Measurements from ENCODE around the gene LY86.

LY86 gene

DNA sequence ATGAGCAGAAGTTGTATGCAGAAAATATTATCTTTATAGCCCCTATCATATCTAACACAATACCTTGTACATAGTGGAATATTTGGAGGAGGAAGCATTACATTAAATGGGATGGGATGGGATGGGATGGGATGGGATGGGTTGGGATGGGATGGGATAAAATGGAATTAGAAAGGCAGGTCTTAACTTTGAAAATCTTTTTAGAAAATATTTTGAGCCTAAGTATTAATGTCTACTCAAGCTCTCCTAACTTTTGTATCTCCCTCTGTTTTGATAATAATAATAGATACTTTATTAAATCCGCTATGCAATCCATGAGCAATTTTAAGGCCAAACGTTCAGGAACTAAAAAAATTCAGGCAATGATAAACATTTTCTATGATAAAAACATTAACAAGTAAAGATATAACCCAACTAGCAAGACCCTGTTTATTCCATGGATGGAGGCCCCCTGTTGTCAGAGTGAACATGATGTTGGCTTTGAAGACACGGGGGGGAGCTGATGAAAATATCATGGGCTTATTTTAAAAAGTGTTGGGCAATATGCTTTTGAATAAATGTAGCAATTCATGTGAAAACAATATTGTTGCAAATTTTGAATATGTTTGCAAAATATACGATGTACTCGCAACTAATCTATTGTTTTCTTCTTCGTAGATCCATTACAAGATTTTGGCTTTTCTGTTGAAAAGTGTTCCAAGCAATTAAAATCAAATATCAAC, 35.9 kb downstream of the LY86 start:
- no peak for DNase-seq

DNA sequence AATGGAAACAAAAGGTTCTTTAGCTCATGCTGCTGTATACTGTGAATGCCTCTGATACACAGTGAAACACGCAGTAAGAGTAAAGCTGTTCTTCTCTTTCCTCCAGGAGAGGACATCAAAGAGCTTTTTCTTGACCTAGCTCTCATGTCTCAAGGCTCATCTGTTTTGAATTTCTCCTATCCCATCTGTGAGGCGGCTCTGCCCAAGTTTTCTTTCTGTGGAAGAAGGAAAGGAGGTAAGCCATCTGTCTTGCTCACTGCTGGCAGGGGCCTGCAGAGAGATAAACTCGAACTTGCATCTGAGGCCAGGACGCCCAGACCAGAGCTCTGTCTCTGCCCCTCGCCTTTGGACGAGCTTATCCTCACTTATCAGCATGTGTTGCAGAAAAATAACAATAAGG, 37.7 kb downstream of the LY86 start:
- DNase-seq = no peak

DNA sequence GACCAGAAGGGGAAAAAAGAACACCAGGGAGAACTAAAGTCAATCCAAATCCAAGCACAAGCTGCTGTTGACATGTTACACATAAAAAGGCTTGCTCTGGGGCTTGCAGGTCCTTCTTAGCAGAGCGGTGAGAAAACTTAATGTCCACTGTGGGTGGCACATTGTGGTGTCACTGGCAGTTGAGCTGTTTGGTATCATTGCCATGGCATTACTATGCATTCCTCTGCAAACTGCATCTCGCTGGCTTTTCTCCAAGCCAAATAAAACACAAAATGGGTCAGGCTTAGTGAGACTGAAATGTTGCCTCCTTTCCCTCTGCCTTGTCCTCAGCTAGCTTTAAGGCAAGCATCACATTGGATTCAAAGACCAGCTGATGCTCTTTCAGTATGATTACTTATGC, 40.9 kb downstream of the LY86 start:
- DNase-seq = peak; percentile 46

DNA sequence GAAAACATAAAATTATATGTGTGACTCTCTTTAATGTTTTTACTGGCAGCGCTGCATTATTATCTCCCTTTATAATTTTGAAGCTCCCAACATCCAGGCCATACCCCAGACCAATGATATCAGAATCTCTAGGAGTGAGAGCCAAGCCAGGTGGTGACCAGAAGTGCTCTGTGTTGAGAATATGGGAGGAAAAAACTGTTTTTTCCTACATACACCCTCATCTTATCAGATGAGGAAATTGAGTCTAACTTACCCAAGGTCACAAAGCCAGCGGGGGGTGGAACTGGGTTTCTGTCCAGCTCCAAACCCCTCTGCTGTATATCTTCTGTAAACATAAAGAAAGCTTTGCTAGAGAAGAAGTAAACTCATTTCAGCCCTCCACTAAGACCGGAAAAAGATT, 42.5 kb downstream of the LY86 start:
- DNase-seq = no peak

DNA sequence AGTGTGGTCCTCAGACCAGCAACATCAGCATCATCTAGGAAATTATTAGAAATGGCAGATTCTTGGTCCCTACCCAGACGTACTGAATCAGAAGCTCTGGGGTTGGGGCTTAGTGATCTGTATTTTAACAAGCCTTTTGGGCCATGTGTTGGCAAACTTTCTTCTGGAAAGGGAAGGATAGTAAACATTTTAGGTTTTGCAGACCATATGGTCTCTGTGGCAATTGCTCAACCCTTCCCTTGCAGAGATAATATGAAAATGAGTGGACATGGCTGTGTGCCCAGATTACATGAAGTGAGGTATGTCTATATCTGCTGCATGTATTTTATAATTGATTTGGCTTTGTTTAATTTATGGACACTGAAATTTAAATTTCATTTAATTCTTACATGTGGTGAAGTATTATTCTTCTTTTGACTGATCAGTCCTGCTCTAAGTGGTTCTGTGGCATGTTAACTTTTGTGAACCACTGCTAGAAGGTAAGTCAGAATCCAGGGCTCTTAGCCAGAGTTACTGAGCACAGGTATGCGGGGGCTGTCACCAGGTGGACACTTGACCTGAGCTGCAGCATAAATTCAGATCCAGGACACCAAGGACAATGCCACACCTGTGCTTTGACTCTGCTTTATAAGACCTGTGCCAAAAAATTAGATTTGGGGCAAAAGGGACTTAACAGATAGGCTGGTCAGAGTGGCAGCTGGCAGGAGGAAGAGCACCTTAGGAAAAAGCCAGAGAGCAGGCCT, 43.2 kb downstream of the LY86 start:
- no peak for DNase-seq

DNA sequence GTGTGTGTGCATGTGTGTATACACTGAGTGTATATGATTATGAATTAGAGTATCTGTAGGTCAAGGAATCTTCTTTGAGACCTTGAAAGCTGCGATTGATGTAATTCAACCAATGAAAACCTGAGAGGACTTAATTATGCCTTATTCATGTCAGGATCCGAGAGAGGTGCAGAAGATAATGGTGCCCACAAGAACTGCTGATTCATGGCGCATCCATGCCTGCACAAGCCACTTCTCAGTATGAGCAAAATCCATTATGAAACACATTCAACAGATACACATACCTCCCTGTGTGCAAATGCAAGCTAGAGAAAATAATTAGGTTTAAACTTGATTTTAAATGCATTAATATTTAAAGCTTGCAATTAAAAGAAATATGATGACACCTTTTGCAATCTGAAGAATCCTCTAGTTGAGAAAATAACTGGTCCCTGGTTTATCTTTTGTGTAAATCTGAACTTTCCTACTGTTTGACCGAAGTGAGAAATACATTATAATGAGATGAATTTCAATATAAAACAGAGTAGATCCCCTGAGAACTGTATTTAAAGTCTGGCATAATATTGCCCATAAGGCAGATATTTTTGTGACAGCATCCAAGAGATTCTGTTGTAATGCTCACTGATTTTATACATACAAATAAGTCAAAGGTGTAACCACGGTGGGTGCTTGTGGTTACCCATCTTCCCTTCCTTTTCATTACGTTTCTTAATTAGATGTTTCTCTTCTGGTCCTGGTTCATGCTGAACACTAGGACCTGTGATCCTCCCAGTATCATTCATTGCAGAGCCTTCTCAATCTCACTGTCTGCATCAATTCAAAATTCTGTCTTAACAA, 45.6 kb downstream of the LY86 start:
- no peak for DNase-seq

DNA sequence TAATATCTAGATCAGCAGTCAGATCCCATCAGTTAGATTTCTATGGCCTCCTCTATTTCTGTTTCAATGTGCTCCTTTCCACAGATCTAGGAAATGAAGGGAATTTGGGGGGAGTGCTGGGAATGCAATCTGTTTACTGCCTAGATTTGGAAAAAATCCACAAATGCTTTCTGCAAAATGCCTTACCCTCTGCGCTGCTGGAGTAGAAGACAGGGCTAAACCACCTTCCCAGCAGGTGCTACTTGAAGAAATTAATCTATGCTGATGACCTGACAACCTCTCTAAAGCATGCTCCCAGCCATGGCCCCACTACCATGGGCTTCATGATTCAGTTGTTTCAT, 46.2 kb downstream of the LY86 start:
- no peak for DNase-seq

DNA sequence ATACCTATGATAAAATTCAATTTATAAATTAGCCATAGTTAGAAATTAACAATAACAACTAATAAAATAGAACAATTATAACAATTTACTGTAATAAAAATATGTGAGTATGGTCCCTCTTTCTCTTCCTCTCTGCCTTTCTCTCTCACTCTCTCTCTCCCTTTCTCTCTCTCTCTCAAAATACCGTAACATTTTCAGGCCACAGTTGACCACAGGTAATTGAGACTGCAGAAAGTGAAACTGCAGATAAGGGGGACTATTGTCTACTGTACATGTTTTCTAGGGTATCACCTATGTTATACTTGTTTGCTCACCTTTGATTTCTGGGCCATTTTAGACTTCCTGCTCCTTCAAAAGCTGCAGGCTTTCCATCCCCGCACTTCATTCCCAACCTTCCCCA, 46.8 kb downstream of the LY86 start:
- no peak for DNase-seq

DNA sequence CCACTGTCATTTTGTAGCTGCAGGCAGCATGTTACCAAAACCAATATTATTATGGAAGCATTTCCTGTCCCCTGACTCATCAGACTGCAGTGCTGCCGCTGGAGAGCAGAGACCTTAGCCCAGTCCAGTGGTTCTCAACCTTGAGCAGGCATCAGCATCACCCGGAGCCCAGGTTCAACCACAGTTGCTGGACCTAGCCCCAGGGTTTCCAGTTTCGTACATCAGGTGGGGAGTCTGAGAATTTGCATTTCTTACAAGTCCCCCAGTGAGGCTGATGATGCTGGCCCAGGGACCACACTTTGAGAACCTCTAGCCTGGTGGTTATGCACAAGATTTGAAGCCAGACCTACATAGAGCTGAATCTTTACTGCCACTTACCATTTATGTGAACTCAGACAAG, 47.3 kb downstream of the LY86 start:
- no peak for DNase-seq

DNA sequence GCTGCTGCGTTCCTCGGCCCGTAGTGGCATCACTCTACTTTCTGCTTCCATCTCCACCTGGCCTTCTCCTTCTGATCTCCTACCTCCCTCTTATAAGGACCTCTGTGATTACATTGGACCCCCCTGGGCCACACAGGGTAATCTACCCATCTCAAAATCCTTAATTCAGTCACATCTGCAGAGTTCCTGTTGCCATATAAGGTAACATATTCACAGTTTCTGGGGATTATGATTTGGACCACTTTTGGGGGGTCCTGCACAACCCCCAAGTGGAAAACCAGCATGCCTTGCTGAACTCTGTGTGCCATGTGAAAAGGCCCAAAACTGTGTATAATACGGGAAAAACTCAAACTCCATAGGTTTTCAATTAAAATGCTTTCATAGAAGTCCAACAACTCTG, 51.1 kb downstream of the LY86 start:
- DNase-seq = no peak

DNA sequence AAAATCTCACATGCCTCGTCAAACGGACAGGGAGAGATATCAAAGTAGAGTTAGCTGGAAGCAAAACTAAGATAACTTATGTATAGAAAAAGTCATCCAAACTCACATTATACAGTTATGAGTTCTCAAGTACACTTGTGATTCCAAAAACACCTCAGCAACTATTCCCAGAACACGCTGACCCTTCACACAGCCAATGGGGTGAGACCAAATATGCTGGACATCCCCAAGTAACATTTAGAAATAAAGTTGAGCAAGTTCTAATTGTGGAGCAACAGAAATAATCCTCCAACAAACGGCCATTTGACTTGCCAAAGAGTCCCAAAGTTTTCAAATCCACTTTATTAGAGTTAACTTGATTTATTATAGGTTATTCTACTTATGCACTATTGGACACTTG, 52.4 kb downstream of the LY86 start:
- DNase-seq = no peak

DNA sequence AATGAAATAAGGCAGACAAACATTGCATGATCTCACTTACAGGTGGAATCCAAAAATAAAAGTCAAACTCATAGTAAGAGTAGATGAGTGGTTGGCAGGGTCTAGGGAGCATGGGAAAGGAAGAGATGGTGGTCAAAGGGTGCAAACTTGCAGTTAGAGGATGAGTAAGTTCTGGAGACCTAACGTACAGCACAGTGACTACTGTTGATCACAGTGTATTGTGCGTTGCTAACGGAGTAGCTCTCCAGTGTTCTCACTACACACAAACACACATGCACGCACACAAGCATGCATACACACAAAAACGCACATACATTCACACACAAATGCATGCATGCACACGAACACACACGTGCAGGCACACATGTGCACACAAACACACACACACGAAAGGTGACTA, 54.9 kb downstream of the LY86 start:
- no peak for DNase-seq

DNA sequence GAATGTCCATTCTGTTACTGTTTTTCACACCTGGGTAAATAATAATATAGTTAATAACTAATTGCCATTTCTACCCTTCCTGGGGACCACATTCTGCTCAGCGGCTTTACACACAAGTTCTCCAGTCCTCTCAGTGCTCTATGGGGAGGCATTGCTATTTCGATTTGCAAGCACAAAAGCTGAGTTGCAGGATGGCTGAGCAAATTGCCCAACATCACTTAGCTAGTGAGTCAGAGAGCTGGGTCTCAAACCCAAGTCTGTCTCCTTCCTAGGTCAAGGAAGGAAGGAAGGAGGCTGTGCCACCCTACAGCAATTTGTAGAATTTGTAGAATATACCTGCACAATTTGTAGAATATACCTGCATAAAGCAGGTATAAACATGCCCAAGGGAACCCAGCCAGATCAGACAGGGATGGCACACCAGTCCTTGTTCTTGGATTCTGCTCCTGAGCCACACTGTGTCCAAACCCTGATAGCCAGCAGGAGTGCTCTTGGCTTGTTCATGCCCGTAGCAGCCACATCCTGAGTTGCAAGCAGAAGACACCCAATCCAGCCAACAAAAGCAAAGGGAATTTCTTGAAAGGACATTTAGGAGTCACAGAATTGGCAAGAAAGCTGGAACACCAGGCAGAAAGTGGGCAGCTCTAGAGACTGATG, 56.9 kb downstream of the LY86 start:
- no peak for DNase-seq

DNA sequence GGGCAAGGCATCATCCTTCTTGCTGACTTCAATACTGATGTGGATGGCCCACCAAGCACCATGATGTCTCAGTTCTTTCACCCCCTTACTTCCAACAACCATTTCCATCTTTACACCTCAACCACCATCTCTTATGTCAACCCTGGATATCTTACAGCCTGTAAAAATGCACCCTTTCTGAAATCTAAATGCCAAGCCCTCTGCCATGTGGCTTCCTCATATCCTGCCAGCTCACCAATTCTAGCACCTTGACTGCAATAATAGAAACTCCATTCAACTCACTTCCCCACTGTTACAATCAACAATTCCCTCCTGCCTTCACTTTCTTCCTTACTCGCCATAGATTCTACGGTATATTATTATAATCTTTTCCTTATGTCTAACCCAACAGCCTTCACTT, 57.9 kb downstream of the LY86 start:
- DNase-seq = no peak

DNA sequence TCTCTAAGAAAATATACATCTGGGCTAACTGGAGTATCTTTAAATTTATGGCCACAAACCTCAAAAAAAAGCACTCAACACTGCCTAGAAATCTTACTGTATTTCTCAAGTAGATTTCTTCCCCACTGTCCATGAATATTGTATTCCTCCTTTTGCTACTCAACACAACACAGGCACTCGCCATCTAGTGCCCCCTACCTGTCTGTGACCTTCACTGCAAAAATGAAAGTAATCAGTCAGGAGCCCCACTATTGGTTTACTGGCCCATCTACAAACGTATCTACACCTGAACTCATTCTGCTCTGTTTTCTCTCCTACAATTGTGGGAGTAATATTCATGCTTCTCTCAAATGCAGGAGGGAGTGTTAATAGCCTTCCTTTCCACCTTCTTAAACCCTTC, 58.3 kb downstream of the LY86 start:
- DNase-seq = no peak

DNA sequence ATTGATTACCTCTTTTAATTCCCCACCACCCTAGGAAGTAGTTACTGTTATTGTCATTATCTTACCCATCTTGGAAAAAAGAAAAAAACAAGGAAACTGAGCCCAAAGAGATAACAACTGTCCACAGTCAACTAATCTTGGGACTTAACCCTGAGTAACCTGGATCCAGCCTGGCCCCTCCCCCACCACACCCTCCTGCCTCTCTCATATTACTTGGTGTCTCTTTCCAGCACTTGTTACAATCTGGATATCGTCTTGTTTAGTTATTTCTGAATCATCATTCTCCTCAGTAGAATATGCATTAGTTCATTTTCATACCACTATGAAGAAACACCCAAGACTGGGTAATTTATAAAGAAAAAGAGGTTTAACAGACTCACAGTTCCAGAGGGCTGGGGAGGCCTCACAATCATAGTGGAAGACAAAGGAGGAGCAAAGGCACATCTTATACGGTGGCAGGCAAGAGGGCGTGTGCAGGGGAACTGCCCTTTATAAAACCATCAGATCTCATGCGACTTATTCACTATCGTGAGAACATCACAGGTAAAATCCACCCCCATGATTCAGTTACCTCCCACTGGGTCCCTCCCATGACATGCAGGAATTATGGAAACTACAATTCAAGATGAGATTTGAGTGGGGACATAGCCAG, 60.3 kb downstream of the LY86 start:
- DNase-seq = no peak

DNA sequence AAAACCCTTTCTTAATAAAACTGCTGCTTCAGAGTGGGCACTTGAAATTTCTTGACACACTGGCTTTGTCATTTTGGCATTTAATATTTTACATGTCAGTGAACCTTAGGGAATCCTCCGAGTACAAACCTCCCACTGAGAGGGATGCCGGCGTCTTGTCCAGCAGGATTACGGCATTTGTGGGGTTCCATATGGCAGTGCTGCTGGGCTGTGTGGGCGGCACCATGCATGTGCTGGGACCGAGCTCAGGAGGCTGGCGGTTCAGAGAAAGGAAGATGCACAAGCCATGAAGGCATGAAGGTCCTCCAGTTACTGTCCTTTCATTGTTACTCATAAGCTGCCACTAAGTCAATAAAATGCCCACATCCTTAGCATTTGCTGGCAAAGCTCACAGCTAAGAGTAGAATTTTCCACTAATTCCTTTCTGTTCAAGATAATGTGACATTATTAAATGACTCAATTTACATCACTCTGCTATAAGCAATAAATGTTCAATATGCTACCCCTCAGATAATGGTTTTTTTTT, 61.4 kb downstream of the LY86 start:
- no peak for DNase-seq

DNA sequence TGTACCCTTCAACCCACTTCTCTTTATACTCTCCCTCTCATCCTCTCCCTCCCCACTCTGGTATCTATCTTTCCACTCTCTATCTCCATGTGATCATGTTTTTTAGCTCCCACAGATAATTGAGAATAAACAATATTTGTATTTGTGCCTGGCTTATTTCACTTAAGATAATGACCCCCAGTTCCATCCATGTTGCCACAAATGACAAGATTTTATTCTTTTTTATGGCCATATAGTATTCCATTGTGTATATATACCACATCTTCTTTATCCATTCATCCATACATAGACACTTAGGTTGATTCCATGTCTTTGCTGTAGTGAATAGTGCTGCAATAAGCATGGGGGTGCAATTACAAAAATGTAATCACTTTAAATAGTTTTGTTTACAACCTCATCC, 62.3 kb downstream of the LY86 start:
- DNase-seq = no peak

DNA sequence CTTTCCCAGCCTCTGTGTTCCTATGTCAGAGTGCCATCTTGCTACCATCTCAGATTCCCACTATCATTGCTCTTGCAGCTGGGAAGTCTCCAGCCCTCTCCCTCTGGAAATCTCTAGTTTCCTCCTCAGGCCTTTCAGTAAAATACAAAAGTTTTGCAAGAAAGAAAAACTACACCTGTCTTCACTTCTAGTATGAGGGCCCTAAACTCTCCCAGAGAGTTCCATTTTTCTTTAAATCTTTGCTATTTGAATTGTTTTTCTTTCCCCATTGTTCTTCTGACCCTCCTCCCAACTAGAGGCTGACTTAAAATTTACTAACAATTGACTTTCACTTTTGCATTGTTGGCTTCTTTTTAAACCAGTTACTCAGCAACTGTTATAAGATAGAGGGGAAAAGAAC, 62.8 kb downstream of the LY86 start:
- no peak for DNase-seq

DNA sequence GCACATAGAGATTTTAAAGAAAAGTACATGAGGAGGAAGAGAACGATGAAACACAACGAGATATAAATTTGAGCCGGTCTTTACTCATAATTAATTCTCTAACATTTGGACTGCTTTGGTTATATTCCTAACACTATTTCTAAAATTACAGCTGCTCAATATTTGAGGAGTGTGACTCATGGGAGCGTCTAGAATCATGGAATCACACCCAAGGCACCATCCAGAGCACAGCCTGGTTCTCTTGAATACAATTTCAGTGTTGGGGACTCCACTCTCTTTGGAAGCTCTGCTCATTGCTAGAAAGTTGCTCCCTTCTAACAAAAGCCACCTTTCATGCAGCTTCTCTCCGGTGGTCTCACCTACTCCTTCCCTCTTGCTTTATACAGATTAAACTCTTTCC, 64.4 kb downstream of the LY86 start:
- DNase-seq = no peak

DNA sequence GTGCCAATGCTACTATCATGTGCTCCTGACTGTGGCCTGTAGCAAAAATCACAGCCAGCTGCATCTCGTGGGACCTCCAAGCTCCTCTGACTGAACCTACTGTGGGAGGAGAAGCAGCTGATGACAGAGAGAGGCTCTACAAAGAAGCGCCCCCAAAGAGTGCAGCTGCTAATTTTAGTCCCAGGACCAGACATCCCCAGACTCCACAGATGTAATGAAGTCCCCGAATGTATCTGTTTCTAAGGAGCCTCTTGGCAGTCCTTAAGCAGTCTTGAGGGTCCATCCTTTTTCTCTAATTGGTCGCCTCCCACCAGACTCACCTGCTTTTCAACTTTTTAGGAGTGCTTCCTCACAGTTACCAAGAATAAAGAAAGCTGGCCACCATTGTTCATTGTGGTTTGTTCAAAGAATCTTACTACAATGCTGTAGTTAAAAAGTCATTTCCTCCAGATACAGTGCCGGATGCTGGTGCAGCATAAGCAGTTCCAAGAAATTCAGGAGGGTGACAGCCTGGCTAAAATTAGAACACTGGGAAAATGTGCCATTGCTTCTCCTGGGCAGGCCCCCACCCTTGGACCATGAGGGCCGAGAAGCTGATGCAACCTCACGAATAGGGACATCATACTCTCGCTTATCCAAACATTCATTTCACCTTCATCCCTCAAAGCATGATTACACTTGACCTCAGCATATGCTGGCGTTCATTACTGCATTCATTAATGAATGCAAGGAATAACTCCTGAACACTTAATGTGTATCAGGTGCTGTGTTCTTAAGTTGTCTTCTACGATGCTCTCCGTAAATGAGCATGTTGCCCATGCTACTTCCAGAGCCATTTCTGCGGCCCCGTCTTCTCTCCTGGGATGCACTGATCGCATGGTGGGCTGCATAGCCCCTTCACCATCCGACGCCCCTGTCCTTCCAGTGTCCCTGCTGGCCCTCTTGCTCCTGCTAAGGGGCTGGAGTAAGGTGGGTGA, 66.4 kb downstream of the LY86 start:
- no peak for DNase-seq
